Measurements from ENCODE around the gene KIAA0232.
"Not testable (repeated sequence)": the region's sequence is repeated elsewhere in the genome, so short reads cannot be mapped to it uniquely, and the experiment has no call there.

The KIAA0232 gene

DNA sequence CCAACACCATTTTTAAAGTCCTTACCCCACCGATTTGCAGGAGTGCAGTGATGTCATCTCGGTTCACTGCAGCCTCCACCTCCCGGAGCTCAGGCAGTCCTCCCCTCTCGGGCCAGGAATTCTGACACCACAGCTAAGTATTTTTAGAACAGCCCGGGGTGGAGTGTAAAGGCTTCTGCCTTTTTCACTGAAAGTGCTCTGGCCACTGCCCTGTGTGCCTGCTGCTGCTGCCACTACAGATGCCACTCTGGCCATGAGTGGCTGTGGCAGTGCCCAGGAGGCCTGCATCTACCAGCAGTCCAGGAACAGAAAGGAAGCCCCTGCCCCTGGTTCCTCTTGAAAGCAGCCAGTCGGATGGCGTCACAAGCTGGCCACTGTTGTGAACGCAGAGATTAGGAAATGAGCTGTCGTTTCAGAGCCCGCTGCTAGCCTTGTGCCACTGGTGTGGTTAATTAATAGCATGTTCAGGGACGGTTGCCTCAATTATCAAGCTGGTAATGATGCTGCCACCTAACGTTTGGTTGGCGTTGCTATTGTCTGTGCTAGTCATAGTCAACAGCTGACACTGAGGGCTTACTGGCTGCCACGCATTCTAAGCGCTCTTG is 103.5 kb downstream of the KIAA0232 start:
- DNase-seq (ENCODE audit: insufficient read length, low spot score) (no peak), FAIRE-seq (peak; percentile 90)
- TF ChIP-seq TAF1 (IDR thresholded peaks at IDR 0.05; ENCODE audit: low read depth, low read length) (no peak), PAX5 (IDR thresholded peaks at IDR 0.05; ENCODE audit: insufficient read depth, low read length, severe bottlenecking) (no peak), POU2F2 (IDR thresholded peaks at IDR 0.05; ENCODE audit: low read depth, low read length) (no peak), POLR2AphosphoS5 (IDR thresholded peaks at IDR 0.05; ENCODE audit: low read depth, low read length) (no peak), POLR2A (IDR thresholded peaks at IDR 0.05; ENCODE audit: low read depth, low read length) (no peak)

- no peak for DNase-seq (ENCODE audit: insufficient read length, low spot score)
- no peak for FAIRE-seq
- no peak for TF ChIP-seq POU2F2 (IDR thresholded peaks at IDR 0.05; ENCODE audit: low read depth, low read length)
- no peak for TF ChIP-seq SPI1 (IDR thresholded peaks at IDR 0.05; ENCODE audit: low read depth, low read length)
- no peak for TF ChIP-seq POLR2A (IDR thresholded peaks at IDR 0.05; ENCODE audit: low read depth, low read length)
- no peak for TF ChIP-seq TAF1 (IDR thresholded peaks at IDR 0.05; ENCODE audit: low read depth, low read length)
- no peak for TF ChIP-seq POLR2AphosphoS5 (IDR thresholded peaks at IDR 0.05; ENCODE audit: low read depth, low read length)
- TF ChIP-seq PAX5 (IDR thresholded peaks at IDR 0.05; ENCODE audit: insufficient read depth, low read length, severe bottlenecking): no peak
These were observed 104.4 kb downstream of the KIAA0232 start for GRCh38 chr4:6886886-6887285.

- DNase-seq (ENCODE audit: insufficient read length, low spot score) (no peak), FAIRE-seq (peak; percentile 31)
- no peak for TF ChIP-seq POLR2A (IDR thresholded peaks at IDR 0.05; ENCODE audit: low read depth, low read length)
- TF ChIP-seq TAF1 (IDR thresholded peaks at IDR 0.05; ENCODE audit: low read depth, low read length): no peak
- TF ChIP-seq PAX5 (IDR thresholded peaks at IDR 0.05; ENCODE audit: insufficient read depth, low read length, severe bottlenecking): no peak
- TF ChIP-seq SPI1 (IDR thresholded peaks at IDR 0.05; ENCODE audit: low read depth, low read length): no peak; the same call in 1 of the 2 replicates
- no peak for TF ChIP-seq POLR2AphosphoS5 (IDR thresholded peaks at IDR 0.05; ENCODE audit: low read depth, low read length)
- no peak for TF ChIP-seq POU2F2 (IDR thresholded peaks at IDR 0.05; ENCODE audit: low read depth, low read length)
These were observed 105.3 kb downstream of the KIAA0232 start for GRCh38 chr4:6887591-6888371.

- FAIRE-seq: no peak
- TF ChIP-seq TAF1 (IDR thresholded peaks at IDR 0.05; ENCODE audit: low read depth, low read length) (no peak), POLR2A (IDR thresholded peaks at IDR 0.05; ENCODE audit: low read depth, low read length) (no peak), POLR2AphosphoS5 (IDR thresholded peaks at IDR 0.05; ENCODE audit: low read depth, low read length) (no peak), SPI1 (IDR thresholded peaks at IDR 0.05; ENCODE audit: low read depth, low read length) (no peak), PAX5 (IDR thresholded peaks at IDR 0.05; ENCODE audit: insufficient read depth, low read length, severe bottlenecking) (no peak), POU2F2 (IDR thresholded peaks at IDR 0.05; ENCODE audit: low read depth, low read length) (no peak)
- DNase-seq (ENCODE audit: insufficient read length, low spot score): no peak
These were observed 106.1 kb downstream of the KIAA0232 start for GRCh38 chr4:6888506-6889071.

GRCh38 chr4:6889101-6889735 is 106.7 kb downstream of the KIAA0232 start:
- no peak for TF ChIP-seq POLR2AphosphoS5 (IDR thresholded peaks at IDR 0.05; ENCODE audit: low read depth, low read length)
- no peak for TF ChIP-seq POLR2A (IDR thresholded peaks at IDR 0.05; ENCODE audit: low read depth, low read length)
- no peak for TF ChIP-seq POU2F2 (IDR thresholded peaks at IDR 0.05; ENCODE audit: low read depth, low read length)
- TF ChIP-seq SPI1 (IDR thresholded peaks at IDR 0.05; ENCODE audit: low read depth, low read length): no peak
- TF ChIP-seq TAF1 (IDR thresholded peaks at IDR 0.05; ENCODE audit: low read depth, low read length): no peak
- TF ChIP-seq PAX5 (IDR thresholded peaks at IDR 0.05; ENCODE audit: insufficient read depth, low read length, severe bottlenecking): no peak
- no peak for FAIRE-seq
- DNase-seq (ENCODE audit: insufficient read length, low spot score): no peak

GRCh38 chr4:6889736-6890324 is 107.3 kb downstream of the KIAA0232 start:
- no peak for TF ChIP-seq POU2F2 (IDR thresholded peaks at IDR 0.05; ENCODE audit: low read depth, low read length)
- no peak for TF ChIP-seq SPI1 (IDR thresholded peaks at IDR 0.05; ENCODE audit: low read depth, low read length)
- no peak for TF ChIP-seq POLR2A (IDR thresholded peaks at IDR 0.05; ENCODE audit: low read depth, low read length)
- TF ChIP-seq TAF1 (IDR thresholded peaks at IDR 0.05; ENCODE audit: low read depth, low read length): no peak
- TF ChIP-seq POLR2AphosphoS5 (IDR thresholded peaks at IDR 0.05; ENCODE audit: low read depth, low read length): no peak
- no peak for TF ChIP-seq PAX5 (IDR thresholded peaks at IDR 0.05; ENCODE audit: insufficient read depth, low read length, severe bottlenecking)
- FAIRE-seq: no peak
- DNase-seq (ENCODE audit: insufficient read length, low spot score): no peak

GRCh38 chr4:6890358-6890757 is 107.8 kb downstream of the KIAA0232 start:
- no peak for FAIRE-seq
- TF ChIP-seq TAF1 (IDR thresholded peaks at IDR 0.05; ENCODE audit: low read depth, low read length) (no peak), PAX5 (IDR thresholded peaks at IDR 0.05; ENCODE audit: insufficient read depth, low read length, severe bottlenecking) (no peak), POLR2AphosphoS5 (IDR thresholded peaks at IDR 0.05; ENCODE audit: low read depth, low read length) (no peak), POLR2A (IDR thresholded peaks at IDR 0.05; ENCODE audit: low read depth, low read length) (no peak), POU2F2 (IDR thresholded peaks at IDR 0.05; ENCODE audit: low read depth, low read length) (no peak), SPI1 (IDR thresholded peaks at IDR 0.05; ENCODE audit: low read depth, low read length) (no peak)

GRCh38 chr4:6890971-6891370 is 108.4 kb downstream of the KIAA0232 start:
- FAIRE-seq; DNase-seq (ENCODE audit: insufficient read length, low spot score): not testable (repeated sequence)

More at GRCh38 chr4:6890358-6890757, 107.8 kb downstream of the KIAA0232 start:
- no peak for DNase-seq (ENCODE audit: insufficient read length, low spot score)

Measured in GM12891 (cell line).